SH-SY5Y (cell line): ENCODE results near the gene NR6A1.

Experiments
- GATA2 ChIP-seq: IDR thresholded peaks from 2 replicates; pipeline ENCODE4 v1.6.1; 2011; ENCODE audit warnings: mild to moderate bottlenecking, low read depth, low read length
- GATA3 ChIP-seq: IDR thresholded peaks from 2 replicates; pipeline ENCODE4 v1.6.1; 2011; ENCODE audit warnings: low read depth, mild to moderate bottlenecking, low read length, moderate library complexity

- TF ChIP-seq GATA3, result no peak
- TF ChIP-seq GATA2, result no peak
Measured at GRCh38 chr9:124583134-124583533, 188.0 kb downstream of the NR6A1 start.
